Measurements from ENCODE around the gene GTF2H1. TPM values are rescaled to one million over a fixed set of nuclear protein-coding genes. Genes with fewer than 3 reads are reported as not detected.

The GTF2H1 gene
- total RNA-seq = 138 TPM

GRCh38 chr11:18321969-18322711 lies at the start of gene GTF2H1, which contains the start of gene HPS5:
TSS of gene GTF2H1 (plus strand) at chr11:18322567. CDS start at chr11:18333075, 10,508 bp downstream.
TSS of gene HPS5 (minus strand) at chr11:18322140. CDS start at chr11:18317858, 4,282 bp downstream.

GRCh38 chr11:18394275-18394927 lies 72.0 kb downstream of the GTF2H1 start, which contains the start of gene LDHA:
TSS of gene LDHA (plus strand) at chr11:18394563. CDS start at chr11:18396843, 2,280 bp downstream.

Small RNA genes lying within 50 kb of the gene (small RNA-seq; reads per million reads assigned to genes)
- not detected for gene MIR3159 (ENCODE audit: low replicate concordance)

Other genes starting within 250 kb of the GTF2H1 start
- gene SAAL1, start 216.5 kb upstream of the GTF2H1 start, total RNA-seq = 52.3 TPM
- not detected for gene MRGPRX3, start 190.0 kb upstream of the GTF2H1 start, total RNA-seq
- not detected for gene MRGPRX4, start 149.7 kb upstream of the GTF2H1 start, total RNA-seq
- gene SAA4, start 85.8 kb upstream of the GTF2H1 start, total RNA-seq = not detected
- not detected for gene SAA2, start 73.9 kb upstream of the GTF2H1 start, total RNA-seq
- gene SAA1, start 56.3 kb upstream of the GTF2H1 start, total RNA-seq = not detected
- 86.7 TPM for gene HPS5, start 427 bp upstream of the GTF2H1 start, total RNA-seq
- 99.2 TPM for gene LDHA, start 72.0 kb downstream of the GTF2H1 start, total RNA-seq
- not detected for gene LDHC, start 89.8 kb downstream of the GTF2H1 start, total RNA-seq
- gene LDHAL6A, start 133.3 kb downstream of the GTF2H1 start, total RNA-seq = 0.94 TPM
- gene TSG101, start 204.4 kb downstream of the GTF2H1 start, total RNA-seq = 67.3 TPM

Data from parietal lobe (tissue), 2 donors.